Fibroblast of the aortic adventitia (primary cell): ENCODE data around the gene EIF5A. TPM values are rescaled to one million over a fixed set of nuclear protein-coding genes. Genes with fewer than 3 reads are reported as not detected.
A peak's percentile ranks its signal among the peaks of the same experiment; 100 is the strongest.
"Not testable (repeated sequence)": the region's sequence is repeated elsewhere in the genome, so short reads cannot be mapped to it uniquely, and the experiment has no call there.

Source experiments
- DNase-seq: peaks from one replicate; pipeline ENCODE4 v3.0.0-alpha.2; 2010; ENCODE audit warnings: low read depth
- H3K4me3 ChIP-seq: 2 replicates; pipeline ENCODE4 v1.5.1; 2011; ENCODE audit warnings: low read depth, mild to moderate bottlenecking, control low read depth, low read length, moderate library complexity
- total RNA-seq: library from RNA; depleted of rRNA; stranded (reverse); fragments of >200 nt; gene quantifications from 2 replicates; pipeline ENCODE4 v1.2.3, GENCODE V29; 2012; ENCODE audit warnings: low replicate concordance
- TF ChIP-seq, protein P1 (sequence below): IDR thresholded peaks from 2 replicates; pipeline ENCODE4 v1.5.1; 2011; ENCODE audit warnings: mild to moderate bottlenecking, low read length, control low read depth, inconsistent platforms; ENCODE audit not compliant: insufficient read depth

EIF5A gene
- total RNA-seq, 1 donor = 1,006 TPM

DNA sequence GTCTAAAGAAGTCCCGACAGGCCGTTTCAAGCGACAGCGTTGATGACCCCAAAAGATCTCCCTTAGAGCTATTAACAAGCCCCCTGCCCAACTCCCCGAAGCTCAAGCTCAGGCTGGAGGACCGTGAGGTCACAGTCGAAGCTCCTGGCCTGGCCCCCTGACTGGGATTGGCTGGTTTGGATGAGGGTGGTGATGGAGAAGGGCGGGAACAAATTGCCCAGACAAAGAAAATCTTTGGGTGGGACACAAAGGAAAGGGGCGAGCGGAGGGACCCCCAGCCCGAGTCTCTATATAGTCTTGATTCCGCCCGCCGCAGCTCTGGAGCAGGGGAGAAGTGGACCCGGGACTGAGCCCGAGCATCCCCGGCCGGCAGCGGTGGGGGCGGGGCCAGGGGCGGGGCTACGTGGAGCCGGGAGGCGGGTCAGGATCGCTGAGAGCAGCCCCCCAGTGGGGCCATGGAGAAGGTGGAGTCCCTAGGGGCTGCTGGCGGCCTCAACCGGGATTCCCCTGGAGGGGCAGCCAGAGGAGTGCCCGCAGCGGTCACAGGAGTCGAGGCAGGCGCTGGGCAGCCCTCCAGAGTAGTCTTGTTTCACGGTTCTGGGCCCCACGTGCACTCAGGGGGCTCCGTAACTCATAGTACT, 22.7 kb downstream of the EIF5A start:
- TF ChIP-seq, protein P1, sequence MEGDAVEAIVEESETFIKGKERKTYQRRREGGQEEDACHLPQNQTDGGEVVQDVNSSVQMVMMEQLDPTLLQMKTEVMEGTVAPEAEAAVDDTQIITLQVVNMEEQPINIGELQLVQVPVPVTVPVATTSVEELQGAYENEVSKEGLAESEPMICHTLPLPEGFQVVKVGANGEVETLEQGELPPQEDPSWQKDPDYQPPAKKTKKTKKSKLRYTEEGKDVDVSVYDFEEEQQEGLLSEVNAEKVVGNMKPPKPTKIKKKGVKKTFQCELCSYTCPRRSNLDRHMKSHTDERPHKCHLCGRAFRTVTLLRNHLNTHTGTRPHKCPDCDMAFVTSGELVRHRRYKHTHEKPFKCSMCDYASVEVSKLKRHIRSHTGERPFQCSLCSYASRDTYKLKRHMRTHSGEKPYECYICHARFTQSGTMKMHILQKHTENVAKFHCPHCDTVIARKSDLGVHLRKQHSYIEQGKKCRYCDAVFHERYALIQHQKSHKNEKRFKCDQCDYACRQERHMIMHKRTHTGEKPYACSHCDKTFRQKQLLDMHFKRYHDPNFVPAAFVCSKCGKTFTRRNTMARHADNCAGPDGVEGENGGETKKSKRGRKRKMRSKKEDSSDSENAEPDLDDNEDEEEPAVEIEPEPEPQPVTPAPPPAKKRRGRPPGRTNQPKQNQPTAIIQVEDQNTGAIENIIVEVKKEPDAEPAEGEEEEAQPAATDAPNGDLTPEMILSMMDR = no peak
- H3K4me3 ChIP-seq = peak overlapping the region; percentile 97
- peak; percentile 71 for DNase-seq

DNA sequence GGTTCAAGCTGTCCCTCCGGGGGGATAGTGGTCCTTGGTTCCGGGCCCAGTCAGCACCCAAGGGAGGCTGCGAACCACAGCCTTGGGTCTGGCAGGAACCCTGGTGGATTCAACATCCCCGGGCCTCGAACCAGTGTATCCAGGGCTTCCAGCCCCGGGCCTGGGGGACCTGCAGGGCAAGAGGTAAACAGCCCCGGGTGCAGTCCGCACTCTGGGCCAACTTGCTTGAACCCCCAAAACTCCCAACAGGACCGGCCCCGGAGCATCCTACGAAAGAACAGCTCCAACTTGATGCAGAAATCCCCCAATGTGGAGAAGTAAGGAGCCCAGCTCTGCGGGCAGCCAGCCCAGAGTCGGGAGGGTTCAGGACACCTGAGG, 23.2 kb downstream of the EIF5A start:
- H3K4me3 ChIP-seq = peak overlapping the region; percentile 97
- no peak for DNase-seq
- TF ChIP-seq, protein P1 = no peak

DNA sequence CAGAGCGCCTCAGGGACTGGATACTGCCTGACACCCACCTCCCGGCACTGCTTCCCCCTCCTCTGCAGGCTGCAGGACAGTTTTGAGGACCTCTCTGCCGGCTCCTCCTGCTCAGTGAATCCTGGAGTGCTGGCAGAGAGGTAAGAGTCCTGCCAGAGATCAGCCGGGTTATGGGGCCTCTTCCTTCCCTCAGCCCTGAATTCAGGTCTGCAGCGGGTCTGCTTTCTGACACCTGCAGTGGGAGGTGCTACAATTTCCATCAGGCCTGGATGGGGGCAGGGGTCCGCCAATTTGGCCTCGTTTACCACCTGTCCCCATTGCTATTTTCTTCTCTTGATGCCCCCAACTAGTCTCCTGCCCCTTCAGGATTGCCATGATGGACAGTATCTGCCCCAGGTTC, 24.7 kb downstream of the EIF5A start:
- no peak for DNase-seq
- TF ChIP-seq, protein P1 = no peak
- no peak overlapping the region for H3K4me3 ChIP-seq

DNA sequence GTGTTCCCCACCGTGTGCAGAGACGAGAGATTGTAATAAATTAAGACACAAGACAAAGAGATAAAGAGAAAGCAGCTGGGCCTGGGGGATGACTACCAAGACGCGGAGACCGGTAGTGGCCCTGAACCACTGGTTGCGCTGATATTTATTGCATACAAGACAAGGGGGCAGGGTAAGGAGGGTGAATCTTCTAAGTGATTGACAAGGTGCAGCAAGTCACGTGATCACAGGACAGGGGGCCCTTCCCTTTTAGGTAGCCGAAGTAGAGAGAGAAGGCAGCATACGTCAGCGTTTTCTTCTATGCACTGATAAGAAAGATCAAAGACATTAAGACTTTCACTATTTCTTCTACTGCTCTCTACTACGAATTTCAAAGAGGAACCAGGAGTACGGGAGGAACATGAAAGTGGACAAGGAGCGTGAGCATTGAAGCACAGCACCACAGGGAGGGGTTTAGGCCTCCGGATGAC, 25.2 kb downstream of the EIF5A start:
- not testable (repeated sequence) for DNase-seq, H3K4me3 ChIP-seq

DNA sequence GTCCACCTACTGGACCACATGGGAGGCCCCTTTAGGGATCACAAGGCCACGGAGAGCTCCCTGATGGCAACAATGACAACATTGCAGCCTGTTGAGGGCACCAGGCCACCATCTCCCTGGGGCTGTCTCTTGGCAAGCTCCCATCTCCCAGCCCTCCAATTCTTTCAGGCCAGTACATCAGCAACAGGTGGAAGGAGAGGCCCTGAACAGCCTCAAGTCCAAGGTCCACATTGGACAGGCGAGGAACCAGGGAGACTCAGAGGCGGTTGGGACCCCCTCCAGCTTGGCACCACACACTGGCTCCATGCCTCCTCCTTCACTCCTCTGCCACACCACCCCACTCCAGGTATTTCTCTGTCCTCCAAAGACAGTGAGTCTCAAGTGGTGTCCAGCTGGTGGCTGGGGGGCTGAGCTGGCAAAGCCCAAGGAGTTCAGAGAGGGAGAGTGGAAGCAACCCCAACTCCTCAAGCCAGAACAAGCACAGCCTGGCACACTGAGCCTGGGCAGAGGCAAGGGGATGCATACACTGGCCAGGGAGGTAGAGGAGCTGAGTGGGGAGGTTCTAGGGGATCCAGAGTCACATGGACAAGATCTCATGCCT, 27.6 kb downstream of the EIF5A start:
- TF ChIP-seq, protein P1 = no peak
- no peak for DNase-seq
- no peak overlapping the region for H3K4me3 ChIP-seq

DNA sequence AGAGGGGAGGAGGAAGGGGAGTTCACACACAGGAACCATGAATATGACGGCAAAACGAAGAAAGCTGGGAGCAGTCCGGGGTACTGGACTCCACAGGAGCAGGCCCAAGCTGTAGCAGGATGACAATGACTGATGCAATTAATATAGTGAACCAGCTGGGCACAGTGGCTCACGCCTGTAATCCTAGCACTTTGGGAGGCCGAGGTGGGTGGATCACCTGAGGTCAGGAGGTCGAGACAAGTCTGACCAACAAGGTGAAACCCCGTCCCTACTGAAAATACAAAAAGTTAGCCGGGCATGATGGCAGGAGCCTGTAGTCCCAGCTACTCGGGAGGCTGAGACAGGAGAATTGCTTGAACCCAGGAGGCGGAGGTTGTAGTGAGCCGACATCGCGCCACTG, 28.3 kb downstream of the EIF5A start:
- DNase-seq, H3K4me3 ChIP-seq: not testable (repeated sequence)

DNA sequence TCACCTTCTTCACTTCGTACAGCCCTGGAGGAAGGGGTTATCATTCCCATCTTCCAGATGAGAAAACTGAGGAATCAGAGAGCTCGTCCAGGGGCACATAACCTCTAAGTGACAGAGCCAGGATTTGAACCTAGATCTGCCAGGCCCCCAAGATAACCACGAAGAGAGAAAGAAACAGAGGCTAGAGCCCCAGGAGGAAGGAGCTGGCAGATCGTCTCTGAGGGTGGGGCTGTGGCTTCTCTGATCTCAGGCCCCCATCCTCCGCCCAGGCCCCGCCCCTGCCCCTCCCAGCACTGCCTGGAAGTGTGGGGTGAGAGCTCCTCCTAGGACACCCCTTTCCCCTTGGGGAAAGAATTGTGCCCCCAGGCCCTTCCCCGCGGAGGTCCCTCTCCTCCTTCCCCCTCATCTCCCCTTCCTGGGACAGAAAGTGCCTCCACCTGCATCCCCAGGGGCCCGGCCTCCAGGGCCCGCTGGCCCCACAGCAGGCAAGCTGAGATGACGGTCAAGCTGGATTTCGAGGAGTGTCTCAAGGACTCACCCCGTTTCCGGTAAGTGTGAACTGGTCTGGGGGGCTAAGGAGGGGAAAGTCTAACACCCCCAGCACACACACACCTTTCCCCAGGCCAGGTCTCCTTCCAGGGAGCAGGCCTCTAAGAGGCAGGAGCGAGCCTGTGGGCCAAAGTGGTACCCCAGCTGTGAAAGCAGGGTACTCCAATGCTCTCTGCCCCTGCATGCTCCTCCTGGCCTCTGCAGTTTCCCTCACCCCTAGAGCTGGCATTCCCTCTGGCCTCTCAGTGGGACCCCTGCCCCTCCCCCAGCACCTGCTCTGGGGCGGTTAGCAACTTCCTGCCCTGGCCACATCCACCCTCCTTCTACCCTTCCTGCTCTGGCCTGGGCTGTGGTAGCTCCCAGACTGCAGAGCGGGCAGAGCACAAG, 29.1 kb downstream of the EIF5A start, which contains the start of gene ACAP1:
ACAP1 (plus strand) TSS at position 290 of the 936 bp plus-strand sequence; CDS start at position 496, 206 bp downstream.
- H3K4me3 ChIP-seq = no peak within 1 kb of the TSS
- no peak for DNase-seq
- TF ChIP-seq, protein P1 = no peak

DNA sequence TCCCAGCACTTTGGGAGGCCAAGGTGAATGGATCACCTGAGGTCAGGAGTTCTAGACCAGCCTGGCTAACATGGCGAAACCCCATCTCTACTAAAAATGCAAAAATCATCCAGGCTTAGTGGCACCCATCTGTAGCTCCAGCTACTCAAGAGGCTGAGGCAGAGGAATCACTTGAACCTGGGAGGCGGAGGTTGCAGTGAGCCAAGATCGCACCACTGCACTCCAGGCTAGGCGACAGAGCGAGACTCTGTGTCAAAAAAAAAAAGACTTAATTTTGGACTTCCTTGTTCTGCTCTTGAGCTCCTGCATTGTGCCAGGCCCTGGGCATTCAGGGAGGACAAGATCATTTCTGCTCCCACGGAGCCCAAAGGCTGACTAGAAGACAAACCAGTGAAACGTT, 30.2 kb downstream of the EIF5A start:
- not testable (repeated sequence) for H3K4me3 ChIP-seq, DNase-seq
